Fibroblast of lung (primary cell): ENCODE data around the gene ACAT2.

ENCODE experiments used
- EZH2 ChIP-seq: IDR thresholded peaks from 2 replicates; pipeline ENCODE4 v1.5.1; 2012; ENCODE audit warnings: low read length, control low read depth, mild to moderate bottlenecking; ENCODE audit errors: missing control alignments
- TF ChIP-seq, protein P1 (sequence below), 2 donors: IDR thresholded peaks in 1 of 2; conservative IDR thresholded peaks in 1 of 2; 1 replicate in 1 of 2; 2 replicates in 1 of 2; pipeline ENCODE4 v1.5.1; 2011 to 2012; ENCODE audit warnings: low read length in 2 of 2, control low read depth in 1 of 2, inconsistent platforms in 1 of 2, low read depth in 1 of 2, mild to moderate bottlenecking in 1 of 2

- TF ChIP-seq, protein P1, sequence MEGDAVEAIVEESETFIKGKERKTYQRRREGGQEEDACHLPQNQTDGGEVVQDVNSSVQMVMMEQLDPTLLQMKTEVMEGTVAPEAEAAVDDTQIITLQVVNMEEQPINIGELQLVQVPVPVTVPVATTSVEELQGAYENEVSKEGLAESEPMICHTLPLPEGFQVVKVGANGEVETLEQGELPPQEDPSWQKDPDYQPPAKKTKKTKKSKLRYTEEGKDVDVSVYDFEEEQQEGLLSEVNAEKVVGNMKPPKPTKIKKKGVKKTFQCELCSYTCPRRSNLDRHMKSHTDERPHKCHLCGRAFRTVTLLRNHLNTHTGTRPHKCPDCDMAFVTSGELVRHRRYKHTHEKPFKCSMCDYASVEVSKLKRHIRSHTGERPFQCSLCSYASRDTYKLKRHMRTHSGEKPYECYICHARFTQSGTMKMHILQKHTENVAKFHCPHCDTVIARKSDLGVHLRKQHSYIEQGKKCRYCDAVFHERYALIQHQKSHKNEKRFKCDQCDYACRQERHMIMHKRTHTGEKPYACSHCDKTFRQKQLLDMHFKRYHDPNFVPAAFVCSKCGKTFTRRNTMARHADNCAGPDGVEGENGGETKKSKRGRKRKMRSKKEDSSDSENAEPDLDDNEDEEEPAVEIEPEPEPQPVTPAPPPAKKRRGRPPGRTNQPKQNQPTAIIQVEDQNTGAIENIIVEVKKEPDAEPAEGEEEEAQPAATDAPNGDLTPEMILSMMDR (conservative IDR thresholded peaks at IDR 0.05 in 1 of 2, IDR thresholded peaks at IDR 0.05 in 1 of 2; ENCODE audit: low read depth in 1 of 2, low read length in 2 of 2), result no peak
- no peak for TF ChIP-seq EZH2
Measured at GRCh38 chr6:159777240-159777904, 15.5 kb downstream of the ACAT2 start.
